SK-N-SH (cell line): ENCODE measurements around the gene CLDN19. TPM values are rescaled to one million over a fixed set of nuclear protein-coding genes. Genes with fewer than 3 reads are reported as not detected.

Experiments used
- CTCF ChIA-PET: fragments of 300-600, 350-600 bp; formaldehyde crosslinking; extraction: SDS; loops from one replicate; lab custom pipeline; 2021; lab: Yijun Ruan, JAX
- POLR2A ChIA-PET: fragments of 350-600 bp; sonication (Branson Sonifier 250); formaldehyde crosslinking; extraction: SDS; loops from one replicate; lab custom pipeline; 2020; ENCODE audit warnings: antibody characterized with exemption, inconsistent platforms; lab: Yijun Ruan, JAX
- DNase-seq: peaks from one replicate; pipeline ENCODE4 v3.0.0; 2012
- H2AFZ ChIP-seq: fragments of 200-600 bp; sonication (generic); 2 replicates; pipeline ENCODE4 v1.8.1; 2016; ENCODE audit warnings: antibody characterized with exemption, mild to moderate bottlenecking, low read depth
- H3F3A ChIP-seq: fragments of 200-600 bp; sonication (generic); replicated peaks from 2 replicates; pipeline ENCODE3; 2016; ENCODE audit warnings: antibody characterized with exemption, mild to moderate bottlenecking; ENCODE audit not compliant: insufficient read depth
- H3K27ac ChIP-seq, 2 experiments: fragments of 200-500 bp in 1 of 2; fragments of 200-600 bp in 1 of 2; sonication (Bioruptor generic) in 1 of 2; sonication (generic), shearing (Covaris generic) in 1 of 2; 2 replicates each; pipeline versions ENCODE4 v1.5.1 to v1.6.1; 2014 to 2016; ENCODE audit warnings: low read depth in 2 of 2, inconsistent platforms in 1 of 2, low read length in 1 of 2, mild to moderate bottlenecking in 1 of 2, mixed read lengths in 1 of 2
- H3K27me3 ChIP-seq: fragments of 200-600 bp; sonication (generic), shearing (Covaris generic); 2 replicates; pipeline ENCODE4 v1.6.1; 2016; ENCODE audit warnings: mixed run types; ENCODE audit not compliant: insufficient read depth
- H3K36me3 ChIP-seq, 2 experiments: fragments of 200-500 bp in 1 of 2; fragments of 200-600 bp in 1 of 2; sonication (Bioruptor generic) in 1 of 2; sonication (generic) in 1 of 2; replicated peaks in 1 of 2; 2 replicates each; pipeline versions ENCODE3 to v1.5.1; 2014 to 2016; ENCODE audit warnings: low read length in 1 of 2, mild to moderate bottlenecking in 1 of 2; ENCODE audit not compliant: insufficient read depth in 2 of 2, control insufficient read depth in 1 of 2
- H3K4me1 ChIP-seq, 2 experiments: fragments of 200-500 bp in 1 of 2; fragments of 200-600 bp in 1 of 2; sonication (Bioruptor generic) in 1 of 2; sonication (generic), shearing (Covaris generic) in 1 of 2; 2 replicates each; pipeline versions ENCODE4 v1.5.1 to v1.6.1; 2014 to 2016; ENCODE audit warnings: low read depth in 1 of 2, low read length in 1 of 2, mixed run types in 1 of 2; ENCODE audit not compliant: insufficient read depth in 2 of 2, control insufficient read depth in 1 of 2
- H3K4me2 ChIP-seq: fragments of 200-600 bp; sonication (generic), shearing (Covaris generic); 2 replicates; pipeline ENCODE4 v1.6.1; 2017; ENCODE audit warnings: mixed run types
- H3K4me3 ChIP-seq, 2 experiments: fragments of 200-500 bp in 1 of 2; fragments of 200-600 bp in 1 of 2; sonication (Bioruptor generic) in 1 of 2; sonication (generic), shearing (Covaris generic) in 1 of 2; 2 replicates each; pipeline versions ENCODE4 v1.5.1 to v1.8.1; 2014 to 2016; ENCODE audit warnings: low read depth in 2 of 2, inconsistent platforms in 1 of 2, low read length in 1 of 2, mild to moderate bottlenecking in 1 of 2, mixed read lengths in 1 of 2, moderate library complexity in 1 of 2
- H3K79me2 ChIP-seq: fragments of 200-600 bp; sonication (generic); 2 replicates; pipeline ENCODE4 v1.8.1; 2017; ENCODE audit warnings: mild to moderate bottlenecking; ENCODE audit not compliant: insufficient read depth
- H3K9ac ChIP-seq: fragments of 200-600 bp; sonication (generic); 2 replicates; pipeline ENCODE4 v1.6.1; 2017; ENCODE audit warnings: mixed run types
- H3K9me2 ChIP-seq: fragments of 200-600 bp; sonication (generic); 2 replicates; pipeline ENCODE4 v1.6.1; 2017; ENCODE audit warnings: mixed run types
- H3K9me3 ChIP-seq: fragments of 200-600 bp; sonication (generic); 2 replicates; pipeline ENCODE4 v1.6.1; 2017; ENCODE audit warnings: mixed run types, mild to moderate bottlenecking, moderate library complexity
- H4K20me1 ChIP-seq: fragments of 200-600 bp; sonication (generic); 2 replicates; pipeline ENCODE4 v1.6.1; 2017; ENCODE audit warnings: mild to moderate bottlenecking, mixed run types; ENCODE audit not compliant: insufficient read depth
- ELF1 ChIP-seq: IDR thresholded peaks from 2 replicates; pipeline ENCODE4 v1.4.0; 2012
- FOXM1 ChIP-seq: IDR thresholded peaks from 2 replicates; pipeline ENCODE4 v1.4.0; 2012; ENCODE audit warnings: low read depth, mild to moderate bottlenecking
- GABPA ChIP-seq: IDR thresholded peaks from 2 replicates; pipeline ENCODE4 v1.4.0; 2012; ENCODE audit warnings: low read depth, mild to moderate bottlenecking
- GATA2 ChIP-seq: sonication (generic); formaldehyde crosslinking; IDR thresholded peaks from 2 replicates; pipeline ENCODE4 v1.5.0; 2020; ENCODE audit warnings: mild to moderate bottlenecking, missing genetic modification reagents
- JUND ChIP-seq: IDR thresholded peaks from 2 replicates; pipeline ENCODE4 v1.4.0; 2012
- NFIC ChIP-seq: IDR thresholded peaks from 2 replicates; pipeline ENCODE4 v1.4.0; 2012; ENCODE audit warnings: borderline replicate concordance
- REST ChIP-seq: IDR thresholded peaks from 2 replicates; pipeline ENCODE4 v1.6.1; 2012; ENCODE audit warnings: mild to moderate bottlenecking, low read depth, low read length, moderate library complexity
- SMC3 ChIP-seq: IDR thresholded peaks from 2 replicates; pipeline ENCODE4 v1.6.1; 2012; ENCODE audit warnings: low read depth, low read length, improper control_type of control experiment
- TAF1 ChIP-seq: IDR thresholded peaks from 2 replicates; pipeline ENCODE4 v1.6.1; 2012; ENCODE audit warnings: low read depth, mild to moderate bottlenecking, low read length, moderate library complexity, borderline replicate concordance
- ZBTB33 ChIP-seq: IDR thresholded peaks from 2 replicates; pipeline ENCODE4 v1.4.0; 2012; ENCODE audit warnings: low read depth, borderline replicate concordance
- WGBS: methylation state at CpG from one replicate; pipeline ENCODE4 v1.1.6; 2017; ENCODE audit warnings: low lambda C conversion rate; 5-methylcytosine and 5-hydroxymethylcytosine counted together
- polyA plus RNA-seq, 3 experiments: library from polyadenylated mRNA; depleted of rRNA; stranded (reverse); fragments of >200 nt; gene quantifications; 2 replicates each; pipeline ENCODE4 v1.2.3, GENCODE V29; 2012

Gene CLDN19
- polyA plus RNA-seq, 1 of the 3 experiments (the other 2 are of a cell fraction), result not detected

GRCh38 chr1:42735056-42735455, 5.0 kb downstream of the CLDN19 start (continued):
- no peak for TF ChIP-seq TAF1
- TF ChIP-seq GABPA, result no peak

GRCh38 chr1:42734201-42735035, 5.6 kb downstream of the CLDN19 start:
- no peaks in the 10 kb centered on the region for H3K9me3 ChIP-seq
- H3K9ac ChIP-seq, result no peak overlapping the region
- no peaks in the 10 kb centered on the region for H4K20me1 ChIP-seq
- H3K9me2 ChIP-seq, result no peaks in the 10 kb centered on the region
- H2AFZ ChIP-seq, result no peak overlapping the region
- H3K27ac ChIP-seq, result no peak overlapping the region
- TF ChIP-seq REST (no peak), ELF1 (no peak), SMC3 (no peak), FOXM1 (no peak), NFIC (no peak), TAF1 (no peak), JUND (no peak), ZBTB33 (no peak), GATA2 (no peak)
- no peak for DNase-seq
- H3K36me3 ChIP-seq, result no peaks in the 10 kb centered on the region
- no peak overlapping the region for H3K4me2 ChIP-seq
- CTCF ChIA-PET, result interaction anchor here (1.2 to 5.5 kb wide), 3 partner anchors 14 to 156 kb away, joined by 5 to 25 read pairs (median 8); no protein-coding TSS in a partner anchor
- 85% methylated on average over 6 of the region's 7 CpGs for WGBS
- peaks cover 0 to 6% of the 10 kb centered on the region in 2 experiments; a peak in 1 of 4 replicates for H3K4me1 ChIP-seq
- H3F3A ChIP-seq, result no peaks in the 10 kb centered on the region
- H3K4me3 ChIP-seq, result no peak overlapping the region
- no peaks in the 10 kb centered on the region for H3K27me3 ChIP-seq
- H3K79me2 ChIP-seq, result no peaks in the 10 kb centered on the region
- POLR2A ChIA-PET, result no interaction called here
